ENCODE data around the gene ISY1. TPM values are rescaled to one million over a fixed set of nuclear protein-coding genes. Genes with fewer than 3 reads are reported as not detected.
"Not testable (repeated sequence)": the region's sequence is repeated elsewhere in the genome, so short reads cannot be mapped to it uniquely, and the experiment has no call there.

The ISY1 gene
- total and polyA plus RNA-seq, 2 donors: 32.6 to 34.8 TPM

- Histone ChIP-seq H3K4me1 (ENCODE audit: control insufficient read depth in 2 of 2, insufficient read depth in 2 of 2, low read length in 2 of 2) (no peaks in the 10 kb centered on the region), H3K27ac (ENCODE audit: low read depth in 1 of 2, low read length in 1 of 2) (no peak overlapping the region), H3K9me3 (ENCODE audit: control insufficient read depth in 2 of 2, insufficient read depth in 1 of 2, low read length in 1 of 2) (no peaks in the 10 kb centered on the region), H3K4me3 (ENCODE audit: low read length in 2 of 2) (no peak overlapping the region), H3K36me3 (ENCODE audit: control insufficient read depth in 2 of 2, insufficient read depth in 2 of 2, low read length in 1 of 2) (peaks cover 30 to 48% of the 10 kb centered on the region in 2 donors), H3K27me3 (ENCODE audit: control insufficient read depth in 2 of 2, insufficient read depth in 1 of 2, low read length in 1 of 2) (no peaks in the 10 kb centered on the region)
- WGBS: 95% methylated on average over 4 of the region's 4 CpGs
- no peak for DNase-seq (ENCODE audit: low read depth in 6 of 9, low spot score in 9 of 9)
Measured at GRCh38 chr3:129105862-129106261, 55.0 kb downstream of the ISY1 start.

- WGBS: 100% methylated on average over 6 of the region's 6 CpGs
- Histone ChIP-seq H3K36me3 (ENCODE audit: control insufficient read depth in 2 of 2, insufficient read depth in 2 of 2, low read length in 1 of 2) (peaks cover 30 to 36% of the 10 kb centered on the region in 2 donors), H3K4me1 (ENCODE audit: control insufficient read depth in 2 of 2, insufficient read depth in 2 of 2, low read length in 2 of 2) (no peaks in the 10 kb centered on the region), H3K4me3 (ENCODE audit: low read length in 2 of 2) (no peak overlapping the region), H3K9me3 (ENCODE audit: control insufficient read depth in 2 of 2, insufficient read depth in 1 of 2, low read length in 1 of 2) (no peaks in the 10 kb centered on the region), H3K27ac (ENCODE audit: low read depth in 1 of 2, low read length in 1 of 2) (no peak overlapping the region), H3K27me3 (ENCODE audit: control insufficient read depth in 2 of 2, insufficient read depth in 1 of 2, low read length in 1 of 2) (no peaks in the 10 kb centered on the region)
- DNase-seq (ENCODE audit: low read depth in 6 of 9, low spot score in 9 of 9): no peak
Measured at GRCh38 chr3:129104498-129105079, 56.3 kb downstream of the ISY1 start.

- Histone ChIP-seq H3K4me1 (ENCODE audit: control insufficient read depth in 2 of 2, insufficient read depth in 2 of 2, low read length in 2 of 2) (no peaks in the 10 kb centered on the region), H3K4me3 (ENCODE audit: low read length in 2 of 2) (no peak overlapping the region), H3K9me3 (ENCODE audit: control insufficient read depth in 2 of 2, insufficient read depth in 1 of 2, low read length in 1 of 2) (peaks cover 0 to 2% of the 10 kb centered on the region in 2 donors), H3K36me3 (ENCODE audit: control insufficient read depth in 2 of 2, insufficient read depth in 2 of 2, low read length in 1 of 2) (peaks cover 30 to 36% of the 10 kb centered on the region in 2 donors), H3K27ac (ENCODE audit: low read depth in 1 of 2, low read length in 1 of 2) (no peak overlapping the region), H3K27me3 (ENCODE audit: control insufficient read depth in 2 of 2, insufficient read depth in 1 of 2, low read length in 1 of 2) (no peaks in the 10 kb centered on the region)
- no peak for DNase-seq (ENCODE audit: low read depth in 6 of 9, low spot score in 9 of 9)
- whole genome bisulfite sequencing: 98% methylated on average over 6 of the region's 6 CpGs
Measured at GRCh38 chr3:129104051-129104450, 56.8 kb downstream of the ISY1 start.

GRCh38 chr3:129103296-129103695 is 57.6 kb downstream of the ISY1 start:
- Histone ChIP-seq H3K4me3 (ENCODE audit: low read length in 2 of 2) (no peak overlapping the region), H3K27me3 (ENCODE audit: control insufficient read depth in 2 of 2, insufficient read depth in 1 of 2, low read length in 1 of 2) (no peaks in the 10 kb centered on the region), H3K36me3 (ENCODE audit: control insufficient read depth in 2 of 2, insufficient read depth in 2 of 2, low read length in 1 of 2) (peaks cover 32 to 34% of the 10 kb centered on the region in 2 donors), H3K9me3 (ENCODE audit: control insufficient read depth in 2 of 2, insufficient read depth in 1 of 2, low read length in 1 of 2) (peaks cover 0 to 2% of the 10 kb centered on the region in 2 donors), H3K4me1 (ENCODE audit: control insufficient read depth in 2 of 2, insufficient read depth in 2 of 2, low read length in 2 of 2) (no peaks in the 10 kb centered on the region), H3K27ac (ENCODE audit: low read depth in 1 of 2, low read length in 1 of 2) (no peak overlapping the region)
- 97% methylated on average over 7 of the region's 7 CpGs for WGBS
- DNase-seq (ENCODE audit: low read depth in 6 of 9, low spot score in 9 of 9): no peak

- Histone ChIP-seq H3K27ac (ENCODE audit: low read depth in 1 of 2, low read length in 1 of 2) (no peak overlapping the region), H3K4me1 (ENCODE audit: control insufficient read depth in 2 of 2, insufficient read depth in 2 of 2, low read length in 2 of 2) (no peaks in the 10 kb centered on the region), H3K4me3 (ENCODE audit: low read length in 2 of 2) (no peak overlapping the region), H3K27me3 (ENCODE audit: control insufficient read depth in 2 of 2, insufficient read depth in 1 of 2, low read length in 1 of 2) (no peaks in the 10 kb centered on the region), H3K9me3 (ENCODE audit: control insufficient read depth in 2 of 2, insufficient read depth in 1 of 2, low read length in 1 of 2) (peaks cover 0 to 2% of the 10 kb centered on the region in 2 donors), H3K36me3 (ENCODE audit: control insufficient read depth in 2 of 2, insufficient read depth in 2 of 2, low read length in 1 of 2) (peaks cover 27 to 29% of the 10 kb centered on the region in 2 donors)
- DNase-seq (ENCODE audit: low read depth in 6 of 9, low spot score in 9 of 9): no peak
- WGBS: 97% methylated on average over 12 of the region's 12 CpGs
Measured at GRCh38 chr3:129101370-129102138, 59.3 kb downstream of the ISY1 start.

GRCh38 chr3:129100274-129100673 is 60.6 kb downstream of the ISY1 start:
- H3K4me3 ChIP-seq (ENCODE audit: low read length in 2 of 2): no peak overlapping the region
- H3K9me3 ChIP-seq (ENCODE audit: control insufficient read depth in 2 of 2, insufficient read depth in 1 of 2, low read length in 1 of 2): peaks cover 0 to 2% of the 10 kb centered on the region in 2 donors
- WGBS: 94% methylated on average over 1 of the region's 1 CpG
- DNase-seq (ENCODE audit: low read depth in 6 of 9, low spot score in 9 of 9): no peak
- no peaks in the 10 kb centered on the region for H3K4me1 ChIP-seq (ENCODE audit: control insufficient read depth in 2 of 2, insufficient read depth in 2 of 2, low read length in 2 of 2)
- no peaks in the 10 kb centered on the region for H3K27me3 ChIP-seq (ENCODE audit: control insufficient read depth in 2 of 2, insufficient read depth in 1 of 2, low read length in 1 of 2)
- peaks cover 28 to 32% of the 10 kb centered on the region in 2 donors for H3K36me3 ChIP-seq (ENCODE audit: control insufficient read depth in 2 of 2, insufficient read depth in 2 of 2, low read length in 1 of 2)
- no peak overlapping the region for H3K27ac ChIP-seq (ENCODE audit: low read depth in 1 of 2, low read length in 1 of 2)

GRCh38 chr3:129095285-129095684 is 65.6 kb downstream of the ISY1 start:
- Histone ChIP-seq H3K4me3 (ENCODE audit: low read length in 2 of 2) (no peak overlapping the region), H3K27ac (ENCODE audit: low read depth in 1 of 2, low read length in 1 of 2) (no peak overlapping the region), H3K4me1 (ENCODE audit: control insufficient read depth in 2 of 2, insufficient read depth in 2 of 2, low read length in 2 of 2) (no peaks in the 10 kb centered on the region), H3K27me3 (ENCODE audit: control insufficient read depth in 2 of 2, insufficient read depth in 1 of 2, low read length in 1 of 2) (no peaks in the 10 kb centered on the region), H3K9me3 (ENCODE audit: control insufficient read depth in 2 of 2, insufficient read depth in 1 of 2, low read length in 1 of 2) (peaks cover 0 to 2% of the 10 kb centered on the region in 2 donors), H3K36me3 (ENCODE audit: control insufficient read depth in 2 of 2, insufficient read depth in 2 of 2, low read length in 1 of 2) (peaks cover 47 to 55% of the 10 kb centered on the region in 2 donors)
- no peak for DNase-seq (ENCODE audit: low read depth in 6 of 9, low spot score in 9 of 9)
- 99% methylated on average over 10 of the region's 10 CpGs for WGBS

GRCh38 chr3:129088312-129088711 is 72.6 kb downstream of the ISY1 start:
- WGBS: no CpG with 5 or more reads among the region's 6 CpGs
- not testable (repeated sequence) for H3K9me3 ChIP-seq (ENCODE audit: control insufficient read depth in 2 of 2, insufficient read depth in 1 of 2, low read length in 1 of 2); H3K4me3 ChIP-seq (ENCODE audit: low read length in 2 of 2); H3K4me1 ChIP-seq (ENCODE audit: control insufficient read depth in 2 of 2, insufficient read depth in 2 of 2, low read length in 2 of 2); DNase-seq (ENCODE audit: low read depth in 6 of 9, low spot score in 9 of 9); H3K27me3 ChIP-seq (ENCODE audit: control insufficient read depth in 2 of 2, insufficient read depth in 1 of 2, low read length in 1 of 2); H3K27ac ChIP-seq (ENCODE audit: low read depth in 1 of 2, low read length in 1 of 2)
- H3K36me3 ChIP-seq (ENCODE audit: control insufficient read depth in 2 of 2, insufficient read depth in 2 of 2, low read length in 1 of 2): peaks cover 14% of the 10 kb centered on the region in 2 donors

GRCh38 chr3:129087904-129088303 is 73.0 kb downstream of the ISY1 start:
- H3K36me3 ChIP-seq (ENCODE audit: control insufficient read depth in 2 of 2, insufficient read depth in 2 of 2, low read length in 1 of 2): peaks cover 10 to 11% of the 10 kb centered on the region in 2 donors
- not testable (repeated sequence) for H3K9me3 ChIP-seq (ENCODE audit: control insufficient read depth in 2 of 2, insufficient read depth in 1 of 2, low read length in 1 of 2); H3K27ac ChIP-seq (ENCODE audit: low read depth in 1 of 2, low read length in 1 of 2); H3K4me1 ChIP-seq (ENCODE audit: control insufficient read depth in 2 of 2, insufficient read depth in 2 of 2, low read length in 2 of 2); H3K4me3 ChIP-seq (ENCODE audit: low read length in 2 of 2); H3K27me3 ChIP-seq (ENCODE audit: control insufficient read depth in 2 of 2, insufficient read depth in 1 of 2, low read length in 1 of 2)
- 25% methylated on average over 6 of the region's 9 CpGs for WGBS
- DNase-seq (ENCODE audit: low read depth in 6 of 9, low spot score in 9 of 9): peak in 1 of 9 donors; percentile 34

Measured in thymus (tissue), 11 donors.